ENCODE data around the gene DMGDH. TPM values are rescaled to one million over a fixed set of nuclear protein-coding genes. Genes with fewer than 3 reads are reported as not detected.

DMGDH gene
- total RNA-seq, 2 donors from 2014 or later: 0.30 to 1.4 TPM

DNA sequence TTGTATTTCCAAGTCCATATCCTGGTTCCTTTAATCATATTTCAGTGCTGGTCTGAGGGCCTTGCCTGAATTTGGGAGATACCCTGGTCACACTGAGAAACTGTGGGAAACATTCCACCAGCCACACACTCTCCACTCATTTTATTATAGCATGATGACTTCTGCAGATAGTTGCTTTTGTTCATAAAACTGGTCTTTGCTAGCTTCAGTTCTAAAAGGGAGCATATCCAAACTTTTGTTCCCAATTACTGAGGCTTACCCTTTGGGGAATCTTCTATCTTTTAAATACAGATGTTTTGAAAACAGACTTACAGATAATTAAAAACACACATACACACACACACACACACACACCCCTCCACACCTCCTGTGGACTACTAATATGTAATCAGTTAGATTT lies 21.0 kb downstream of the DMGDH start:
- TF ChIP-seq, protein P1, sequence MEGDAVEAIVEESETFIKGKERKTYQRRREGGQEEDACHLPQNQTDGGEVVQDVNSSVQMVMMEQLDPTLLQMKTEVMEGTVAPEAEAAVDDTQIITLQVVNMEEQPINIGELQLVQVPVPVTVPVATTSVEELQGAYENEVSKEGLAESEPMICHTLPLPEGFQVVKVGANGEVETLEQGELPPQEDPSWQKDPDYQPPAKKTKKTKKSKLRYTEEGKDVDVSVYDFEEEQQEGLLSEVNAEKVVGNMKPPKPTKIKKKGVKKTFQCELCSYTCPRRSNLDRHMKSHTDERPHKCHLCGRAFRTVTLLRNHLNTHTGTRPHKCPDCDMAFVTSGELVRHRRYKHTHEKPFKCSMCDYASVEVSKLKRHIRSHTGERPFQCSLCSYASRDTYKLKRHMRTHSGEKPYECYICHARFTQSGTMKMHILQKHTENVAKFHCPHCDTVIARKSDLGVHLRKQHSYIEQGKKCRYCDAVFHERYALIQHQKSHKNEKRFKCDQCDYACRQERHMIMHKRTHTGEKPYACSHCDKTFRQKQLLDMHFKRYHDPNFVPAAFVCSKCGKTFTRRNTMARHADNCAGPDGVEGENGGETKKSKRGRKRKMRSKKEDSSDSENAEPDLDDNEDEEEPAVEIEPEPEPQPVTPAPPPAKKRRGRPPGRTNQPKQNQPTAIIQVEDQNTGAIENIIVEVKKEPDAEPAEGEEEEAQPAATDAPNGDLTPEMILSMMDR (IDR thresholded peaks at IDR 0.05): no peak
- H3K9ac ChIP-seq (ENCODE audit: low read depth in 2 of 2, low read length in 2 of 2): no peak overlapping the region
- H3K9me3 ChIP-seq: no peaks in the 10 kb centered on the region
- H3K4me1 ChIP-seq: no peaks in the 10 kb centered on the region
- H3K27ac ChIP-seq: no peak overlapping the region
- H3K36me3 ChIP-seq: no peaks in the 10 kb centered on the region
- no peaks in the 10 kb centered on the region for H3K27me3 ChIP-seq
- H3K4me3 ChIP-seq: no peak overlapping the region
- DNase-seq: no peak
- intact Hi-C loops (cut with DNase I): no loop called here

DNA sequence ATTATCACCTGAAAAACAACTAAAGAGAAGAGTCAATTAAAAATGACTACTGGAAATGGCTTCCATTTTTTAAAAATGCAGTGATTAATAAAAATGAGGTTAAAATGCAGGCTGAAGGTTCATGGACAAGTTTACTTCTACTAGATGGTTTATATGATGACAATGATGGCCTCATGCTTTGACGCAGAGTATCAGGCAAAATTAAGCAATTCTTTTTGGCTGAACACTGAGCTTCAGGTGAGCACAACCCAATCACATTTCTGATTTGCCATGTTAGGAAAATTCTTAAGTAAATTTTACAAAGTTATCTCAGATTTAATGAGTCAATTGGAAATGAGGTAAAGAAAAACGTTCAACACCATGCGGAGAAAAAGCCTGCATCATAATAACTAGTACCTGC lies 22.3 kb downstream of the DMGDH start:
- DNase-seq: no peak
- no peaks in the 10 kb centered on the region for H3K9me3 ChIP-seq
- no peaks in the 10 kb centered on the region for H3K27me3 ChIP-seq
- intact Hi-C loops (cut with DNase I): no loop called here
- no peaks in the 10 kb centered on the region for H3K36me3 ChIP-seq
- no peaks in the 10 kb centered on the region for H3K4me1 ChIP-seq
- no peak overlapping the region for H3K4me3 ChIP-seq
- TF ChIP-seq, protein P1 (IDR thresholded peaks at IDR 0.05): no peak
- H3K27ac ChIP-seq: no peak overlapping the region
- H3K9ac ChIP-seq (ENCODE audit: low read depth in 2 of 2, low read length in 2 of 2): no peak overlapping the region

DNA sequence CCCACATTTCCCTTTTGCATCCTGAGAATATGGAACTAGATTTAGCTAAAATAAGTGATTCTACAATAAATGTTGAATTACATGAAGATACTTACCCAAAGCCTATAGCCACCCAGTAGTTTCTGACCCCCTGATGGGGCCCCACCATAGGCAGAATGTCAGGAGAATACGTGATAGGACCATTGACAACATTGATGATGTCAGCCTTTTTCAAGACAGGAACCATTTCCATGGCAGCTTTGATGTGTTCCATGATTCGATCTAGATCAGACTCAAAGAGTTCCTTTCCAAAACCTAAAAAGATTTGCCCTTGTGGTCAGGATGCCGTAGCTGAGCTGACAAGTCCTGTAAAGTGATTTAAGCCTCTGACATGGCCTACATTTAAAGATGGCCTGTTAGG lies 27.3 kb downstream of the DMGDH start:
- H3K27me3 ChIP-seq: no peaks in the 10 kb centered on the region
- TF ChIP-seq, protein P1 (IDR thresholded peaks at IDR 0.05): no peak
- H3K36me3 ChIP-seq: no peaks in the 10 kb centered on the region
- no peak for DNase-seq
- no peak overlapping the region for H3K9ac ChIP-seq (ENCODE audit: low read depth in 2 of 2, low read length in 2 of 2)
- no peak overlapping the region for H3K27ac ChIP-seq
- no peaks in the 10 kb centered on the region for H3K9me3 ChIP-seq
- H3K4me3 ChIP-seq: no peak overlapping the region
- intact Hi-C loops (cut with DNase I): no loop called here
- no peaks in the 10 kb centered on the region for H3K4me1 ChIP-seq

DNA sequence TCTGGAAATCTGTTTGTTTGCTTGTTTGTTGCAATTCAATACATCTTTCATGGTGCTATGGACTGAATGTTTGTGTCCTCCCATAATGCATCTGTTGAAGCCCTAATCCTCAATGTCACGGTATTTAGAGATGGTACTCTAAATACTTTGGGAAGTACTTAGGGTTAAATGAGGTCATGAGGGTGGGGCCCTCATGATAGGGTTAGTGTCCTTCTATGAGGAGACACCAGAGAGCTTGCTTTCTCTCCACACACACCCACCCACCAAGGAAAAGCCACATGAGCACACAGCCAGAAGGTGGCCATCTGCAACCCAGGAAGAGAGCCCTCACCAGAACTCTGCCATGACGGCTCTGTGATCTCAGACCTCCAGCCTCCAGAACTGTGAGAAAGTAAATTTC lies 32.7 kb downstream of the DMGDH start:
- no peaks in the 10 kb centered on the region for H3K4me1 ChIP-seq

DNA sequence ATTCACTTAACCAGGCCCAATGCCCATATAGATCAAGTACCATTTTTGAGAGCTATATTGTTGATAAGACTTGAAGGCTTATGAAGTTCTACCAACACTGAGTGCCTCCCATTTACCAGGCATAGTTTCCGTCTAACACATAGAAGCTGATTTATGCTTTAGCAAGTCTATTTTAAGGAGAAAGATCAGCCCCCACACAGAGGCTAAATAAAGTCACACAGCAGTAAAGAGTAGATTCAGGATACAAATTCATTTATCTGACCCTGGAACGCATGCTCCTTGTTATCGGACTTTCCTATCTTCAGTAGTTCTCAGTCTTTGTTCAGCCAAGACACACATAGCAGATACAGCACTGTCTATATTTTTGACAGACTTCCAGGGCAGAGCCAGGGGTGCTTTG lies 34.2 kb downstream of the DMGDH start:
- TF ChIP-seq, protein P1 (IDR thresholded peaks at IDR 0.05): no peak
- Histone ChIP-seq H3K27me3 (no peaks in the 10 kb centered on the region), H3K27ac (no peak overlapping the region), H3K9me3 (no peaks in the 10 kb centered on the region), H3K9ac (ENCODE audit: low read depth in 2 of 2, low read length in 2 of 2) (no peak overlapping the region), H3K36me3 (no peaks in the 10 kb centered on the region), H3K4me3 (no peak overlapping the region), H3K4me1 (no peaks in the 10 kb centered on the region)
- intact Hi-C loops (cut with DNase I): no loop called here
- DNase-seq: no peak

More for the DNA sequence above, 32.7 kb downstream of the DMGDH start:
- TF ChIP-seq, protein P1 (IDR thresholded peaks at IDR 0.05): no peak
- no peaks in the 10 kb centered on the region for H3K27me3 ChIP-seq
- H3K27ac ChIP-seq: no peak overlapping the region
- DNase-seq: no peak
- no peaks in the 10 kb centered on the region for H3K36me3 ChIP-seq
- no peak overlapping the region for H3K4me3 ChIP-seq
- H3K9me3 ChIP-seq: no peaks in the 10 kb centered on the region
- intact Hi-C loops (cut with DNase I): no loop called here
- H3K9ac ChIP-seq (ENCODE audit: low read depth in 2 of 2, low read length in 2 of 2): no peak overlapping the region

DNA sequence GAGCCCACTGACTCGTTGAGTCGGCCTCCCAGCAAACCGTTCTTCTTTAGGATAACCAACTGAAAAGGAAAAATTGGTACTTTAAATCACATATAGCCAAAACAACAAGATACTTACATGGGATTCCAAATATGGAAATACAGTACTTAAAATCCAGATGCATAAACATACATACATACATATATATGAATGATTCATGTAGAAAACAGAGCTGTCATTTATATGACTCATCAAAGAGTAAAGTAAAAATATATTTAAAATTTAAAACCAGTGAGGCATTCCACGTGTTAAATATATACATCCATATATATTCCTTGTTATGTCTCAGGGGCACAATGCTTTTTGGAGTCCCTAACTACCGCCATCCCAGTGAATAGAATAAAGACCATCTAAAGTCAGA lies 36.7 kb downstream of the DMGDH start:
- Histone ChIP-seq H3K27ac (no peak overlapping the region), H3K4me3 (no peak overlapping the region), H3K27me3 (no peaks in the 10 kb centered on the region), H3K9ac (ENCODE audit: low read depth in 2 of 2, low read length in 2 of 2) (no peak overlapping the region), H3K4me1 (no peaks in the 10 kb centered on the region), H3K36me3 (no peaks in the 10 kb centered on the region), H3K9me3 (no peaks in the 10 kb centered on the region)
- no peak for DNase-seq
- intact Hi-C loops (cut with DNase I): no loop called here
- TF ChIP-seq, protein P1 (IDR thresholded peaks at IDR 0.05): no peak

Measured in colonic mucosa (tissue), 4 donors.